H1 (cell line): ENCODE results near the gene MMP28. TPM values are rescaled to one million over a fixed set of nuclear protein-coding genes. Genes with fewer than 3 reads are reported as not detected.
A peak's percentile ranks its signal among the peaks of the same experiment; 100 is the strongest.

ENCODE experiments used
- CTCF ChIA-PET: fragments of 300-600 bp; sonication (Branson Sonifier 250); formaldehyde crosslinking; loops from one replicate; lab custom pipeline; 2021; ENCODE audit not compliant: partially characterized antibody; lab: Charles Lee
- POLR2A ChIA-PET: fragments of 300-600 bp; sonication (Branson Sonifier 250); formaldehyde crosslinking; loops from one replicate; lab custom pipeline; 2021; ENCODE audit warnings: inconsistent platforms; ENCODE audit not compliant: partially characterized antibody; lab: Charles Lee
- DNase-seq, 2 experiments: peaks; one replicate each; pipeline versions ENCODE4 v3.0.0 to v3.0.0-alpha.2; 2010 to 2022; ENCODE audit warnings: low spot score in 2 of 2, low read depth in 1 of 2, mixed read lengths in 1 of 2
- FAIRE-seq: peaks from 2 replicates; lab custom pipeline; 2011; peaks lifted over from hg19 to GRCh38; lab: Jason Lieb, UNC
- H2AFZ ChIP-seq: 2 replicates; pipeline ENCODE4 v1.8.1; 2012; ENCODE audit warnings: low read length, inconsistent platforms
- H2AK5ac ChIP-seq: 2 replicates; pipeline ENCODE4 v1.6.1; 2013; ENCODE audit warnings: low read depth, low read length
- H2BK120ac ChIP-seq: replicated peaks from 2 replicates; pipeline ENCODE3; 2013; ENCODE audit warnings: low read depth, low read length, inconsistent platforms
- H2BK12ac ChIP-seq: 2 replicates; pipeline ENCODE4 v1.6.1; 2013; ENCODE audit warnings: low read depth, low read length
- H2BK15ac ChIP-seq: 2 replicates; pipeline ENCODE4 v1.6.1; 2013; ENCODE audit warnings: low read length
- H2BK20ac ChIP-seq: 2 replicates; pipeline ENCODE4 v1.6.1; 2013; ENCODE audit warnings: low read length
- H2BK5ac ChIP-seq: 2 replicates; pipeline ENCODE4 v1.6.1; 2013; ENCODE audit warnings: low read depth, low read length
- H3K14ac ChIP-seq: 2 replicates; pipeline ENCODE4 v1.6.1; 2013; ENCODE audit warnings: inconsistent platforms; ENCODE audit not compliant: insufficient read length
- H3K18ac ChIP-seq: 2 replicates; pipeline ENCODE4 v1.6.1; 2013; ENCODE audit warnings: low read length; ENCODE audit errors: extremely low read depth
- H3K23ac ChIP-seq: 2 replicates; pipeline ENCODE4 v1.6.1; 2013; ENCODE audit warnings: inconsistent platforms; ENCODE audit not compliant: insufficient read length
- H3K23me2 ChIP-seq: 2 replicates; pipeline ENCODE4 v1.6.1; 2013; ENCODE audit warnings: low read depth, low read length
- H3K27ac ChIP-seq: 2 replicates; pipeline ENCODE4 v1.6.1; 2011; ENCODE audit warnings: low read depth, low read length, inconsistent platforms
- H3K27me3 ChIP-seq, 4 experiments: replicated peaks in 1 of 4; 1 replicate in 1 of 4; 2 replicates in 3 of 4; pipeline versions ENCODE4 v1.6.1 to v1.8.1; 2011 to 2013; ENCODE audit warnings: low read length in 3 of 4, mild to moderate bottlenecking in 3 of 4, inconsistent platforms in 2 of 4, mixed read lengths in 2 of 4, moderate library complexity in 1 of 4; ENCODE audit not compliant: control insufficient read depth in 3 of 4, insufficient read depth in 3 of 4; ENCODE audit errors: extremely low read depth in 1 of 4
- H3K36me3 ChIP-seq, 4 experiments: 2 replicates each; pipeline versions ENCODE4 v1.6.1 to v1.8.1; 2011 to 2013; ENCODE audit warnings: mild to moderate bottlenecking in 4 of 4, low read length in 3 of 4, moderate library complexity in 2 of 4, control low read depth in 1 of 4, inconsistent platforms in 1 of 4; ENCODE audit not compliant: insufficient read depth in 4 of 4, control insufficient read depth in 2 of 4
- H3K4ac ChIP-seq: replicated peaks from 2 replicates; pipeline ENCODE3; 2013; ENCODE audit warnings: low read length, low read depth, mixed read lengths, inconsistent platforms; ENCODE audit not compliant: insufficient read length
- H3K4me1 ChIP-seq, 4 experiments: replicated peaks in 1 of 4; 1 replicate in 1 of 4; 2 replicates in 3 of 4; pipeline versions ENCODE4 v1.6.1 to v1.8.1; 2011 to 2013; ENCODE audit warnings: low read length in 3 of 4, inconsistent platforms in 2 of 4, mixed read lengths in 1 of 4; ENCODE audit not compliant: insufficient read depth in 4 of 4, control insufficient read depth in 3 of 4
- H3K4me2 ChIP-seq, 2 experiments: 2 replicates each; pipeline versions ENCODE4 v1.6.1 to v1.8.1; 2011 to 2013; ENCODE audit warnings: low read depth in 2 of 2, low read length in 2 of 2, control low read depth in 1 of 2, inconsistent platforms in 1 of 2, mild to moderate bottlenecking in 1 of 2; ENCODE audit not compliant: insufficient read depth in 1 of 2
- H3K4me3 ChIP-seq, 4 experiments: fragments of 200-600, 300-600 bp in 1 of 4; sonication (generic), shearing (Covaris generic), sonication (Bioruptor Twin) in 1 of 4; 2 replicates each; pipeline versions ENCODE4 v1.5.1 to v1.8.1; 2011 to 2016; ENCODE audit warnings: low read length in 4 of 4, low read depth in 3 of 4, control low read depth in 2 of 4, inconsistent platforms in 2 of 4, mild to moderate bottlenecking in 2 of 4, mixed read lengths in 1 of 4, moderate library complexity in 1 of 4; ENCODE audit not compliant: insufficient read depth in 2 of 4; ENCODE audit errors: extremely low read depth in 1 of 4
- H3K56ac ChIP-seq: replicated peaks from 2 replicates; pipeline ENCODE3; 2013; ENCODE audit warnings: low read depth, mild to moderate bottlenecking, mixed read lengths, low read length, inconsistent platforms; ENCODE audit not compliant: insufficient read length
- H3K79me1 ChIP-seq: 2 replicates; pipeline ENCODE4 v1.6.1; 2013; ENCODE audit warnings: low read depth, low read length, control low read depth
- H3K79me2 ChIP-seq, 2 experiments: 2 replicates each; pipeline versions ENCODE4 v1.6.1 to v1.8.1; 2012 to 2013; ENCODE audit warnings: low read length in 2 of 2, mild to moderate bottlenecking in 2 of 2, inconsistent platforms in 1 of 2; ENCODE audit not compliant: insufficient read depth in 2 of 2, control insufficient read depth in 1 of 2
- H3K9ac ChIP-seq, 4 experiments: replicated peaks in 1 of 4; 1 replicate in 1 of 4; 2 replicates in 3 of 4; pipeline versions ENCODE4 v1.6.1 to v1.8.1; 2011 to 2013; ENCODE audit warnings: low read depth in 3 of 4, low read length in 3 of 4, control low read depth in 2 of 4, mild to moderate bottlenecking in 2 of 4, moderate library complexity in 2 of 4, inconsistent platforms in 1 of 4; ENCODE audit errors: extremely low read depth in 1 of 4
- H3K9me3 ChIP-seq, 2 experiments: 2 replicates each; pipeline versions ENCODE4 v1.6.1 to v1.8.1; 2012 to 2013; ENCODE audit warnings: mild to moderate bottlenecking in 2 of 2, moderate library complexity in 2 of 2, control low read depth in 1 of 2, inconsistent platforms in 1 of 2, low read depth in 1 of 2, low read length in 1 of 2, mixed read lengths in 1 of 2; ENCODE audit not compliant: insufficient read depth in 2 of 2
- H4K20me1 ChIP-seq, 2 experiments: replicated peaks in 1 of 2; 2 replicates each; pipeline versions ENCODE3 to v1.8.1; 2011 to 2013; ENCODE audit warnings: inconsistent platforms in 2 of 2, low read length in 2 of 2, mild to moderate bottlenecking in 1 of 2; ENCODE audit not compliant: insufficient read depth in 2 of 2, control insufficient read depth in 1 of 2
- H4K5ac ChIP-seq: 2 replicates; pipeline ENCODE4 v1.6.1; 2013; ENCODE audit warnings: low read length, low read depth, mixed read lengths, inconsistent platforms; ENCODE audit not compliant: insufficient read length
- H4K8ac ChIP-seq: 2 replicates; pipeline ENCODE4 v1.8.0; 2013; ENCODE audit warnings: mild to moderate bottlenecking, moderate library complexity, low read length, inconsistent platforms; ENCODE audit not compliant: insufficient read depth; ENCODE audit errors: extremely low read depth
- H4K91ac ChIP-seq: replicated peaks from 2 replicates; pipeline ENCODE3; 2013; ENCODE audit warnings: low read length, mixed read lengths, inconsistent platforms; ENCODE audit not compliant: insufficient read length
- BCL11A ChIP-seq, 2 experiments: IDR thresholded peaks; one replicate each; pipeline ENCODE4 v1.6.1; 2011; ENCODE audit warnings: low read depth in 2 of 2, low read length in 2 of 2, mild to moderate bottlenecking in 2 of 2
- NANOG ChIP-seq: IDR thresholded peaks from 2 replicates; pipeline ENCODE4 v1.6.1; 2011; ENCODE audit warnings: low read length, low read depth, mild to moderate bottlenecking, inconsistent platforms; ENCODE audit not compliant: insufficient read depth, poor library complexity, severe bottlenecking
- PHF8 ChIP-seq: fragments of 200-600 bp; sonication (generic); conservative IDR thresholded peaks from 2 replicates; pipeline ENCODE4 v1.7.1; 2012; ENCODE audit warnings: low read depth, mild to moderate bottlenecking, inconsistent platforms, low read length, moderate library complexity
- SIN3A ChIP-seq, 2 experiments: IDR thresholded peaks in 1 of 2; conservative IDR thresholded peaks in 1 of 2; 2 replicates each; pipeline ENCODE4 v1.6.1; 2011 to 2012; ENCODE audit warnings: low read length in 2 of 2, improper control_type of control experiment in 1 of 2, low read depth in 1 of 2, mild to moderate bottlenecking in 1 of 2
- SIX5 ChIP-seq: IDR thresholded peaks from 2 replicates; pipeline ENCODE4 v1.6.1; 2011; ENCODE audit warnings: mild to moderate bottlenecking, low read depth, low read length
- SP2 ChIP-seq: IDR thresholded peaks from 2 replicates; pipeline ENCODE4 v1.6.1; 2012; ENCODE audit warnings: mild to moderate bottlenecking, low read length, inconsistent platforms
- TAF7 ChIP-seq: optimal IDR thresholded peaks from 2 replicates; pipeline ENCODE3; 2011; ENCODE audit warnings: low read depth, mild to moderate bottlenecking, inconsistent platforms, low read length, moderate library complexity, borderline replicate concordance
- WGBS, 2 experiments: shearing (Covaris generic) in 1 of 2; methylation state at CpG; one replicate each; pipeline versions ENCODE4 v1.1.6 to v1.1.7; 2013 to 2015; ENCODE audit warnings: low lambda C conversion rate in 2 of 2, mixed read lengths in 2 of 2, inconsistent platforms in 1 of 2, low coverage in 1 of 2, missing lambda C conversion rate in 1 of 2; ENCODE audit not compliant: insufficient replicate concordance in 2 of 2, insufficient coverage in 1 of 2, insufficient read length in 1 of 2; ENCODE audit errors: extremely low coverage in 1 of 2, missing lambda C conversion rate in 1 of 2; 5-methylcytosine and 5-hydroxymethylcytosine counted together
- polyA plus RNA-seq, 7 experiments: library from polyadenylated mRNA; depleted of rRNA in 3 of 7; stranded (reverse) in 5 of 7; unstranded in 2 of 7; fragments of >200 nt in 5 of 7; fragments of 200-250 nt in 2 of 7; gene quantifications; 1 replicate in 5 of 7; 2 replicates in 1 of 7; 4 replicates in 1 of 7; pipeline versions ENCODE4 v1.2.1 to v1.2.3, GENCODE V29; 2011 to 2013; ENCODE audit warnings: missing spikeins in 2 of 7, mixed read lengths in 2 of 7
- total RNA-seq: library from RNA; stranded (reverse); fragmentation: NEBNext Ultra II Directional; extraction: Animal tissue kit (Norgen Biotek cat#: 25700); gene quantifications from 2 replicates; pipeline ENCODE4 v1.2.1, GENCODE V29; 2021

Gene MMP28
- total and polyA plus RNA-seq, 2 of the 8 experiments (the other 6 are each of a cell fraction or from before 2014, with no cell fraction given): not detected

GRCh38 chr17:35726127-35726952 is 69.1 kb downstream of the MMP28 start:
- no peak overlapping the region for H3K14ac ChIP-seq
- peaks cover 3 to 22% (median 7%) of the 10 kb centered on the region in 4 experiments; a peak in 6 of 7 replicates for H3K4me1 ChIP-seq
- H2BK120ac ChIP-seq: no peak overlapping the region
- TF ChIP-seq SIX5: no peak
- no peak for TF ChIP-seq PHF8
- no peak for TF ChIP-seq SP2
- TF ChIP-seq NANOG: no peak
- TF ChIP-seq TAF7: no peak
- TF ChIP-seq SIN3A (conservative IDR thresholded peaks at IDR 0.05 in 1 of 2, IDR thresholded peaks at IDR 0.05 in 1 of 2; ENCODE audit: low read depth in 1 of 2, low read length in 2 of 2): no peak
- TF ChIP-seq BCL11A (IDR thresholded peaks at IDR 0.05; ENCODE audit: low read depth in 2 of 2, low read length in 2 of 2): no peak
- TF ChIP-seq, all 59 proteins: peak for 0
- no peak overlapping the region for H3K18ac ChIP-seq
- peaks cover 1 to 2% of the 10 kb centered on the region in 2 experiments for H4K20me1 ChIP-seq
- H3K36me3 ChIP-seq: peaks cover 0 to 18% (median 10%) of the 10 kb centered on the region in 4 experiments; a peak in 7 of 8 replicates
- H2AK5ac ChIP-seq: no peak overlapping the region
- H2BK15ac ChIP-seq: no peak overlapping the region
- peaks cover 0 to 2% (median 1%) of the 10 kb centered on the region in 4 experiments; a peak in 3 of 7 replicates for H3K27me3 ChIP-seq
- H3K27ac ChIP-seq: no peak overlapping the region
- no peak overlapping the region for H3K9ac ChIP-seq
- H2BK5ac ChIP-seq: no peak overlapping the region
- FAIRE-seq: no peak
- H3K9me3 ChIP-seq: no peaks in the 10 kb centered on the region
- no peak overlapping the region for H4K91ac ChIP-seq
- H3K23ac ChIP-seq: no peak overlapping the region
- 87% methylated on average over 6 of the region's 6 CpGs; no CpG with 5 or more reads in 1 of the 2 experiments for WGBS, 2 experiments
- H3K23me2 ChIP-seq: peaks cover 3% of the 10 kb centered on the region; the same call in 1 of the 2 replicates
- H4K5ac ChIP-seq: no peak overlapping the region
- H2BK12ac ChIP-seq: no peak overlapping the region
- no peak overlapping the region for H3K4ac ChIP-seq
- CTCF ChIA-PET: interaction anchor here (0.6 to 4.4 kb wide), 6 partner anchors 10 to 179 kb away, joined by 3 to 28 read pairs (median 6); no protein-coding TSS in a partner anchor
- no peak overlapping the region for H3K4me3 ChIP-seq
- H4K8ac ChIP-seq: no peak overlapping the region
- H3K79me1 ChIP-seq: no peaks in the 10 kb centered on the region
- DNase-seq: peak in 1 of 2 experiments; percentile 51
- POLR2A ChIA-PET: interaction anchor here (0.9 to 1.6 kb wide), 3 partner anchors 13 to 23 kb away, joined by 3 to 4 read pairs (median 3); no protein-coding TSS in a partner anchor
- H3K79me2 ChIP-seq: no peaks in the 10 kb centered on the region
- H3K56ac ChIP-seq: no peak overlapping the region
- no peak overlapping the region for H2AFZ ChIP-seq
- H2BK20ac ChIP-seq: no peak overlapping the region
- no peak overlapping the region for H3K4me2 ChIP-seq
